GM12878 (cell line): ENCODE data around the gene KCNIP3. TPM values are rescaled to one million over a fixed set of nuclear protein-coding genes. Genes with fewer than 3 reads are reported as not detected.
A peak's percentile ranks its signal among the peaks of the same experiment; 100 is the strongest.

Experiments
- ATAC-seq: fragments of 200-7000 bp; cut with Tn5 transposase; 3 replicates; pipeline ENCODE4 v1.9.1; 2020; ENCODE audit warnings: mild to moderate bottlenecking, moderate library complexity
- BruUV-seq: library from RNA; stranded (reverse); fragments of 400-500 nt; replicated peaks from 2 replicates; lab custom pipeline; 2021; lab: Mats Ljungman, UMichigan
- CTCF ChIA-PET: fragments of 300-600 bp; sonication (Branson Sonifier 250); formaldehyde crosslinking; extraction: SDS; loops from one replicate; lab custom pipeline; 2021; ENCODE audit warnings: inconsistent platforms; lab: Yijun Ruan, JAX
- POLR2A ChIA-PET: fragments of 350-600 bp; formaldehyde crosslinking; extraction: SDS; loops from one replicate; lab custom pipeline; 2021; ENCODE audit warnings: inconsistent platforms; lab: Charles Lee
- RAD21 ChIA-PET: fragments of 300-600 bp; sonication (Branson Sonifier 250); formaldehyde crosslinking; loops from one replicate; lab custom pipeline; 2023; ENCODE audit warnings: antibody characterized with exemption; ENCODE audit not compliant: unreplicated experiment; lab: Charles Lee
- SMC1A ChIA-PET: fragments of 300-600 bp; sonication (Branson Sonifier 250); formaldehyde crosslinking; loops from one replicate; lab custom pipeline; 2023; ENCODE audit not compliant: unreplicated experiment, uncharacterized antibody; lab: Charles Lee
- DNase-seq: peaks from one replicate; pipeline ENCODE4 v3.0.0-alpha.2; 2011; ENCODE audit warnings: low read depth, low spot score
- FAIRE-seq: peaks from 3 replicates; lab custom pipeline; 2011; peaks lifted over from hg19 to GRCh38; lab: Jason Lieb, UNC
- H2AFZ ChIP-seq: 2 replicates; pipeline ENCODE4 v1.6.0; 2011; ENCODE audit warnings: low read depth, low read length, control low read depth; ENCODE audit not compliant: control insufficient read depth
- H3K27ac ChIP-seq: 2 replicates; pipeline ENCODE4 v1.5.1; 2011; ENCODE audit warnings: control low read depth; ENCODE audit not compliant: control insufficient read depth, insufficient read depth
- H3K27me3 ChIP-seq, 2 experiments: replicated peaks in 1 of 2; 2 replicates each; pipeline versions ENCODE4 v1.6.0 to v1.6.1; 2011; ENCODE audit warnings: low read length in 1 of 2; ENCODE audit not compliant: control insufficient read depth in 2 of 2, insufficient read depth in 2 of 2
- H3K36me3 ChIP-seq, 2 experiments: 2 replicates each; pipeline ENCODE4 v1.5.1; 2011; ENCODE audit warnings: low read length in 1 of 2; ENCODE audit not compliant: control insufficient read depth in 2 of 2, insufficient read depth in 2 of 2
- H3K4me1 ChIP-seq: 2 replicates; pipeline ENCODE4 v1.6.1; 2011; ENCODE audit warnings: mild to moderate bottlenecking, low read length, moderate library complexity, mixed read lengths; ENCODE audit not compliant: control insufficient read depth, insufficient read depth
- H3K4me2 ChIP-seq: 2 replicates; pipeline ENCODE4 v1.6.0; 2011; ENCODE audit warnings: control low read depth; ENCODE audit not compliant: control insufficient read depth, insufficient read depth
- H3K4me3 ChIP-seq: fragments of 200-600 bp; sonication (generic); 2 replicates; pipeline ENCODE4 v1.5.1; 2016
- H3K79me2 ChIP-seq: 2 replicates; pipeline ENCODE4 v1.6.0; 2011; ENCODE audit warnings: low read length; ENCODE audit not compliant: control insufficient read depth, insufficient read depth
- H3K9ac ChIP-seq: 2 replicates; pipeline ENCODE4 v1.8.0; 2011; ENCODE audit warnings: low read length, control low read depth, mixed read lengths; ENCODE audit not compliant: control insufficient read depth, insufficient read depth
- H3K9me3 ChIP-seq: replicated peaks from 3 replicates; pipeline ENCODE4 v1.5.1; 2011; ENCODE audit warnings: mild to moderate bottlenecking, low read length; ENCODE audit not compliant: control insufficient read depth, insufficient read depth
- H4K20me1 ChIP-seq: 2 replicates; pipeline ENCODE4 v1.6.0; 2011; ENCODE audit not compliant: control insufficient read depth, insufficient read depth
- BACH1 ChIP-seq: fragments of 450-650 bp; IDR thresholded peaks from 2 replicates; pipeline ENCODE4 v1.6.1; 2017; ENCODE audit warnings: mild to moderate bottlenecking, borderline replicate concordance
- EGR1 ChIP-seq, 2 experiments: IDR thresholded peaks; 1 replicate in 1 of 2; 2 replicates in 1 of 2; pipeline ENCODE4 v1.6.1; 2011 to 2012; ENCODE audit warnings: low read depth in 2 of 2, low read length in 2 of 2, borderline replicate concordance in 1 of 2, mild to moderate bottlenecking in 1 of 2, moderate library complexity in 1 of 2
- NFXL1 ChIP-seq: fragments of 450-650 bp; IDR thresholded peaks from 2 replicates; pipeline ENCODE4 v1.6.1; 2017; ENCODE audit warnings: antibody characterized with exemption, mild to moderate bottlenecking, borderline replicate concordance
- NFYB ChIP-seq: IDR thresholded peaks from 2 replicates; pipeline ENCODE4 v1.6.1; 2011; ENCODE audit warnings: low read depth, mild to moderate bottlenecking, low read length, improper control_type of control experiment, moderate library complexity; ENCODE audit not compliant: insufficient read depth
- NR2C2 ChIP-seq: IDR thresholded peaks from 2 replicates; pipeline ENCODE4 v1.6.1; 2011; ENCODE audit warnings: borderline replicate concordance, low read depth; ENCODE audit not compliant: control insufficient read depth, insufficient read length
- POLR2AphosphoS5 ChIP-seq: IDR thresholded peaks from 2 replicates; pipeline ENCODE4 v1.6.1; 2011; ENCODE audit warnings: mild to moderate bottlenecking, low read length, inconsistent platforms
- SRF ChIP-seq, 2 experiments: IDR thresholded peaks; 2 replicates each; pipeline ENCODE4 v1.6.1; 2011; ENCODE audit warnings: low read depth in 2 of 2, low read length in 2 of 2, mild to moderate bottlenecking in 1 of 2, moderate library complexity in 1 of 2
- SUPT20H ChIP-seq: IDR thresholded peaks from 2 replicates; pipeline ENCODE4 v1.6.1; 2011; ENCODE audit warnings: low read depth, mild to moderate bottlenecking, low read length, moderate library complexity, borderline replicate concordance; ENCODE audit not compliant: control insufficient read depth
- SUZ12 ChIP-seq: fragments of 200-600 bp; sonication (generic); IDR thresholded peaks from one replicate; pipeline ENCODE4 v1.6.1; 2018; ENCODE audit warnings: antibody characterized with exemption, mild to moderate bottlenecking; ENCODE audit not compliant: unreplicated experiment
- TARDBP ChIP-seq: IDR thresholded peaks from 2 replicates; pipeline ENCODE4 v1.6.1; 2016; ENCODE audit warnings: borderline replicate concordance
- WRNIP1 ChIP-seq: IDR thresholded peaks from 2 replicates; pipeline ENCODE4 v1.6.1; 2011; ENCODE audit warnings: low read depth, low read length, improper control_type of control experiment, borderline replicate concordance
- WGBS: methylation state at CpG from one replicate; pipeline ENCODE4 v1.1.6; 2016; ENCODE audit warnings: low lambda C conversion rate; ENCODE audit not compliant: insufficient replicate concordance, insufficient coverage; ENCODE audit errors: missing lambda C conversion rate; 5-methylcytosine and 5-hydroxymethylcytosine counted together
- in situ Hi-C: fragments of 300-500 bp; cut with MboI; formaldehyde crosslinking; loops from 9 replicates; pipeline ENCODE4 v1.14.3; 2018; ENCODE audit warnings: mixed read lengths
- intact Hi-C: fragments of 100-400 bp; cut with micrococcal nuclease; formaldehyde crosslinking; loops from one replicate; pipeline ENCODE4 v1.14.2; 2022; ENCODE audit not compliant: unreplicated experiment
- polyA plus RNA-seq, 11 experiments: library from polyadenylated mRNA; depleted of rRNA in 4 of 11; unstranded in 6 of 11; stranded (reverse) in 5 of 11; fragments of >200 nt; fragmentation: Nextera tagmentation in 4 of 11; fragmentation: Illumina TruSeq in 1 of 11; extraction: Ambion mirVana in 4 of 11; extraction: Trizol in 1 of 11; gene quantifications; 1 replicate in 1 of 11; 2 replicates in 10 of 11; pipeline versions ENCODE4 v1.2.1 to v1.2.3, GENCODE V29; 2011 to 2016; ENCODE audit warnings: inconsistent platforms in 2 of 11, missing spikeins in 2 of 11, low read depth in 1 of 11
- total RNA-seq, 4 experiments: library from RNA; depleted of rRNA in 3 of 4; stranded (reverse); fragments of >200 nt in 3 of 4; fragmentation: Illumina TruSeq in 1 of 4; extraction: Trizol in 1 of 4; gene quantifications; 2 replicates each; pipeline versions ENCODE4 v1.2.1 to v1.2.3, GENCODE V29; 2013 to 2021
- TF ChIP-seq, protein P1 (sequence below): fragments of 450-650 bp; IDR thresholded peaks from 2 replicates; pipeline ENCODE4 v1.6.1; 2017; ENCODE audit warnings: mild to moderate bottlenecking
- TF ChIP-seq, protein P2 (sequence below): IDR thresholded peaks from 2 replicates; pipeline ENCODE4 v1.6.1; 2012; ENCODE audit warnings: low read depth, low read length, improper control_type of control experiment
- TF ChIP-seq, protein P3 (sequence below): fragments of 450-650 bp; IDR thresholded peaks from 2 replicates; pipeline ENCODE4 v1.6.1; 2018; ENCODE audit warnings: mild to moderate bottlenecking, low read depth, moderate library complexity; ENCODE audit not compliant: partially characterized antibody

The KCNIP3 gene
- total and polyA plus RNA-seq, 10 of the 15 experiments (the other 5 are each of a cell fraction or from before 2014, with no cell fraction given): not detected

DNA sequence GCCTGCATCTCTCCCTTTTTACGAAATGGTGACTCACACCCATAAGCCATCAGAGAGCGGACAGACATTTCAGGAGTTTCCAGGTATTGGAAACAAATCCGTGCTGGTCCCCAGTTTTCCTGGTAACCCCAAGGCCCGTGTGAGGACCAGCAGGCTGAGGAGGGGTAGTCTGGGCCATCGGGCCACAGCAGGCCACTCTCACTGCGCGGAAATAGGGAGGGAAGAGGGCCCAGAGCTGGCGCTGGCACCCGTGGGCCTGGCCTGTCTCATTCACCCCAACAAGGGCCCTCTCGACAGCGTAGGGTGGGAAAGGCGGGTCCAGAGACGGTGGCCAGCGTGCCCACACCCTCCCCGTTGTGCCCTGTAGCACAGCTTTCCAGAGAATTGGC, 91.7 kb downstream of the KCNIP3 start:
- Histone ChIP-seq H3K27me3 (no peaks in the 10 kb centered on the region; a peak in 2 of 4 replicates), H3K79me2 (no peaks in the 10 kb centered on the region), H3K9me3 (no peaks in the 10 kb centered on the region), H3K4me1 (no peaks in the 10 kb centered on the region), H4K20me1 (no peaks in the 10 kb centered on the region), H3K27ac (no peak overlapping the region), H3K36me3 (no peaks in the 10 kb centered on the region), H3K9ac (no peak overlapping the region), H3K4me2 (no peak overlapping the region), H3K4me3 (no peak overlapping the region), H2AFZ (no peak overlapping the region)
- ChIA-PET POLR2A (no interaction called here), CTCF (interaction anchor here (0.9 to 3.9 kb wide), 12 partner anchors 9 to 346 kb away, joined by 3 to 41 read pairs (median 4); partner anchors contain the start of gene FAHD2A), RAD21 (interaction anchor here (1.5 kb wide), 1 partner anchor 14 kb away, joined by 10 read pairs; the partner anchor contains the start of gene FAHD2A), SMC1A (interaction anchor here (1.0 to 1.1 kb wide), 2 partner anchors 13 to 15 kb away, joined by 3 to 5 read pairs; no protein-coding TSS in a partner anchor)
- ATAC-seq (peak; percentile 51), FAIRE-seq (no peak), DNase-seq (no peak)
- 17% methylated on average over 14 of the region's 15 CpGs for WGBS
- in situ Hi-C loops: no loop called here
- no TSS peak for BruUV-seq
- intact Hi-C loops: no loop called here
- TF ChIP-seq NR2C2: no peak
- TF ChIP-seq NFYB: no peak
- TF ChIP-seq, protein P1, sequence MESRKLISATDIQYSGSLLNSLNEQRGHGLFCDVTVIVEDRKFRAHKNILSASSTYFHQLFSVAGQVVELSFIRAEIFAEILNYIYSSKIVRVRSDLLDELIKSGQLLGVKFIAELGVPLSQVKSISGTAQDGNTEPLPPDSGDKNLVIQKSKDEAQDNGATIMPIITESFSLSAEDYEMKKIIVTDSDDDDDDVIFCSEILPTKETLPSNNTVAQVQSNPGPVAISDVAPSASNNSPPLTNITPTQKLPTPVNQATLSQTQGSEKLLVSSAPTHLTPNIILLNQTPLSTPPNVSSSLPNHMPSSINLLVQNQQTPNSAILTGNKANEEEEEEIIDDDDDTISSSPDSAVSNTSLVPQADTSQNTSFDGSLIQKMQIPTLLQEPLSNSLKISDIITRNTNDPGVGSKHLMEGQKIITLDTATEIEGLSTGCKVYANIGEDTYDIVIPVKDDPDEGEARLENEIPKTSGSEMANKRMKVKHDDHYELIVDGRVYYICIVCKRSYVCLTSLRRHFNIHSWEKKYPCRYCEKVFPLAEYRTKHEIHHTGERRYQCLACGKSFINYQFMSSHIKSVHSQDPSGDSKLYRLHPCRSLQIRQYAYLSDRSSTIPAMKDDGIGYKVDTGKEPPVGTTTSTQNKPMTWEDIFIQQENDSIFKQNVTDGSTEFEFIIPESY: no peak
- no peak for TF ChIP-seq SUZ12
- TF ChIP-seq BACH1: no peak
- TF ChIP-seq, protein P2, sequence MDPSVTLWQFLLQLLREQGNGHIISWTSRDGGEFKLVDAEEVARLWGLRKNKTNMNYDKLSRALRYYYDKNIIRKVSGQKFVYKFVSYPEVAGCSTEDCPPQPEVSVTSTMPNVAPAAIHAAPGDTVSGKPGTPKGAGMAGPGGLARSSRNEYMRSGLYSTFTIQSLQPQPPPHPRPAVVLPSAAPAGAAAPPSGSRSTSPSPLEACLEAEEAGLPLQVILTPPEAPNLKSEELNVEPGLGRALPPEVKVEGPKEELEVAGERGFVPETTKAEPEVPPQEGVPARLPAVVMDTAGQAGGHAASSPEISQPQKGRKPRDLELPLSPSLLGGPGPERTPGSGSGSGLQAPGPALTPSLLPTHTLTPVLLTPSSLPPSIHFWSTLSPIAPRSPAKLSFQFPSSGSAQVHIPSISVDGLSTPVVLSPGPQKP: no peak
- no peak for TF ChIP-seq SRF (IDR thresholded peaks at IDR 0.05; ENCODE audit: low read depth in 2 of 2, low read length in 2 of 2)
- TF ChIP-seq WRNIP1: no peak
- no peak for TF ChIP-seq TARDBP
- no peak for TF ChIP-seq POLR2AphosphoS5
- TF ChIP-seq SUPT20H: no peak
- TF ChIP-seq, protein P3, sequence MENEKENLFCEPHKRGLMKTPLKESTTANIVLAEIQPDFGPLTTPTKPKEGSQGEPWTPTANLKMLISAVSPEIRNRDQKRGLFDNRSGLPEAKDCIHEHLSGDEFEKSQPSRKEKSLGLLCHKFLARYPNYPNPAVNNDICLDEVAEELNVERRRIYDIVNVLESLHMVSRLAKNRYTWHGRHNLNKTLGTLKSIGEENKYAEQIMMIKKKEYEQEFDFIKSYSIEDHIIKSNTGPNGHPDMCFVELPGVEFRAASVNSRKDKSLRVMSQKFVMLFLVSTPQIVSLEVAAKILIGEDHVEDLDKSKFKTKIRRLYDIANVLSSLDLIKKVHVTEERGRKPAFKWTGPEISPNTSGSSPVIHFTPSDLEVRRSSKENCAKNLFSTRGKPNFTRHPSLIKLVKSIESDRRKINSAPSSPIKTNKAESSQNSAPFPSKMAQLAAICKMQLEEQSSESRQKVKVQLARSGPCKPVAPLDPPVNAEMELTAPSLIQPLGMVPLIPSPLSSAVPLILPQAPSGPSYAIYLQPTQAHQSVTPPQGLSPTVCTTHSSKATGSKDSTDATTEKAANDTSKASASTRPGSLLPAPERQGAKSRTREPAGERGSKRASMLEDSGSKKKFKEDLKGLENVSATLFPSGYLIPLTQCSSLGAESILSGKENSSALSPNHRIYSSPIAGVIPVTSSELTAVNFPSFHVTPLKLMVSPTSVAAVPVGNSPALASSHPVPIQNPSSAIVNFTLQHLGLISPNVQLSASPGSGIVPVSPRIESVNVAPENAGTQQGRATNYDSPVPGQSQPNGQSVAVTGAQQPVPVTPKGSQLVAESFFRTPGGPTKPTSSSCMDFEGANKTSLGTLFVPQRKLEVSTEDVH: no peak
- no peak for TF ChIP-seq NFXL1
- no peak for TF ChIP-seq EGR1 (IDR thresholded peaks at IDR 0.05; ENCODE audit: borderline replicate concordance in 1 of 2, low read depth in 2 of 2, low read length in 2 of 2)
